DND-41 (cell line): ENCODE measurements around the gene CACNA1S.

Experiments
- CTCF ChIP-seq: IDR thresholded peaks from 2 replicates; pipeline ENCODE4 v1.5.1; 2012; ENCODE audit warnings: borderline replicate concordance, low read length, moderate library complexity, mild to moderate bottlenecking; ENCODE audit not compliant: poor library complexity, severe bottlenecking; ENCODE audit errors: extremely low read depth
- EZH2 ChIP-seq: IDR thresholded peaks from 3 replicates; pipeline ENCODE4 v1.6.1; 2012; ENCODE audit warnings: borderline replicate concordance, low read depth, mild to moderate bottlenecking, moderate library complexity, low read length, inconsistent platforms; ENCODE audit not compliant: severe bottlenecking

- TF ChIP-seq CTCF (no peak), EZH2 (no peak)
Observed at GRCh38 chr1:201049248-201049831, 62.9 kb downstream of the CACNA1S start.
